ENCODE data around the gene RBBP8NL. TPM values are rescaled to one million over a fixed set of nuclear protein-coding genes. Genes with fewer than 3 reads are reported as not detected.

RBBP8NL gene
- total RNA-seq, 1 experiment from 2014 or later = 1.5 TPM

DNA sequence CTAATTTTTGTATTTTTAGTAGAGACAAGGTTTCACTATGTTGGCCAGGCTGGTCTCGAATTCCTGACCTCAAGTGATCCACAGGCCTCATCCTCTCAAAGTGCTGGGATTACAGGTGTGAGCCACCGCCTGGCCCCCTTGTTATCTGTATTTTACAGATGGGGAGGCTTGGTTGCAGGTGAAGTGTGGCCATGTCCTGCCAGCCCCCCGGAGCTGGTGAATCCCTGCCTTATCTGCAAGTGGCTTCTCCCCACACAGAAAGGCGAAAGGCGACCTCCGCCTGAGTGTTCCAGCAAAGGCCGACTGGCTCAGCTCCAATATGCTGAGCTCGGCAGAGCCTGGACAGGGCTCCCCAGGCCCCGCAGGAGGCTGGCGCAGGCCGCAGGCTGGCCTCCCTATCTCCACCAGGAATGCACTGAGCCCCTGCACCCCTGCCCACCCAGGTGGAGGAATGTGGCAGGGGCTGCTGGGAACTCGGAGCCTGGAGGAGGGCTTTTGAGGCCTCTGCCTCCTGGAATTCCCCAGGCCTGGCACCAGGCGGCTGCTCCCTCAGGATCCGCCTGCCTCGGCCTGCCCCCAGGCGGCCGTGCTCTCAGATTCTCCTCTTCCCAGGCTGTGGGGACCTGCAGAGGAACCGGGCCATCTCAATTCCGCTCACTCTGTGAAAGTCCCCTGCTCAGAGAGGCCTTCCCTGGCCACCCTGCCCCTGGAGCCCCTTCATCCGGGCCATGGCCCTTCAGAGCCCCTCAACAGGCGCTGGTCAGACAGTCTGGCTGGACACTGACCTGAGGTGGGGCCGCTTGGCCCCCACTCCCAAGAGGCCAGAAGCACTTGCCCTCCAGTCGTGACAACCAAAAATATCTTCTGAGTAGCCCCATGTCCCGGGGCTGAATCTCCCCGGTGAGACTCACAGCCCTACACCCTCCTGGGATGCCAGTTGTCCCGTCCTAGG is 51.0 kb downstream of the RBBP8NL start:
- ChIA-PET POLR2A (interaction anchor here (1.1 to 4.0 kb wide), 2 partner anchors 10 to 14 kb away, joined by 3 to 29 read pairs; partner anchors contain the start of gene LAMA5), CTCF (interaction anchor here (0.7 to 7.4 kb wide), 6 partner anchors 10 to 75 kb away, joined by 3 to 89 read pairs (median 6); partner anchors contain the start of gene LAMA5)
- TF ChIP-seq OVOL2 (CRISPR knock-in tag; IDR thresholded peaks at IDR 0.05; ENCODE audit: borderline replicate concordance) (no peak), ZNF219 (CRISPR knock-in tag; IDR thresholded peaks at IDR 0.05; ENCODE audit: borderline replicate concordance) (no peak), SP1 (CRISPR knock-in tag; conservative IDR thresholded peaks at IDR 0.05) (0 out of 2 replicates have a peak, but pooled peaks have one; percentile 24), ZNF317 (CRISPR knock-in tag; IDR thresholded peaks at IDR 0.05; ENCODE audit: borderline replicate concordance, low read depth) (no peak), NR1H2 (CRISPR knock-in tag; IDR thresholded peaks at IDR 0.05) (no peak), EMX1 (CRISPR knock-in tag; IDR thresholded peaks at IDR 0.05) (no peak), ZNF416 (CRISPR knock-in tag; IDR thresholded peaks at IDR 0.05) (no peak), HMGA2 (CRISPR knock-in tag; IDR thresholded peaks at IDR 0.05) (no peak), FOXK1 (CRISPR knock-in tag; IDR thresholded peaks at IDR 0.05) (no peak), ESRRA (CRISPR knock-in tag; IDR thresholded peaks at IDR 0.05; ENCODE audit: borderline replicate concordance) (no peak), ZNF263 (CRISPR knock-in tag; IDR thresholded peaks at IDR 0.05; ENCODE audit: low read depth) (no peak), TEAD4 (CRISPR knock-in tag; IDR thresholded peaks at IDR 0.05) (peak; percentile 75; the same call in 1 of the 2 replicates), NFYB (CRISPR knock-in tag; conservative IDR thresholded peaks at IDR 0.05; ENCODE audit: low read depth) (no peak), NFATC4 (CRISPR knock-in tag; IDR thresholded peaks at IDR 0.05) (no peak), ZBTB21 (CRISPR knock-in tag; IDR thresholded peaks at IDR 0.05; ENCODE audit: borderline replicate concordance) (no peak), ZNF423 (CRISPR knock-in tag; IDR thresholded peaks at IDR 0.05) (peak; percentile 12; the same call in 1 of the 2 replicates), ATF1 (CRISPR knock-in tag; IDR thresholded peaks at IDR 0.05) (no peak), MXD4 (CRISPR knock-in tag; IDR thresholded peaks at IDR 0.05; ENCODE audit: borderline replicate concordance) (no peak)
- TF ChIP-seq, protein P1, sequence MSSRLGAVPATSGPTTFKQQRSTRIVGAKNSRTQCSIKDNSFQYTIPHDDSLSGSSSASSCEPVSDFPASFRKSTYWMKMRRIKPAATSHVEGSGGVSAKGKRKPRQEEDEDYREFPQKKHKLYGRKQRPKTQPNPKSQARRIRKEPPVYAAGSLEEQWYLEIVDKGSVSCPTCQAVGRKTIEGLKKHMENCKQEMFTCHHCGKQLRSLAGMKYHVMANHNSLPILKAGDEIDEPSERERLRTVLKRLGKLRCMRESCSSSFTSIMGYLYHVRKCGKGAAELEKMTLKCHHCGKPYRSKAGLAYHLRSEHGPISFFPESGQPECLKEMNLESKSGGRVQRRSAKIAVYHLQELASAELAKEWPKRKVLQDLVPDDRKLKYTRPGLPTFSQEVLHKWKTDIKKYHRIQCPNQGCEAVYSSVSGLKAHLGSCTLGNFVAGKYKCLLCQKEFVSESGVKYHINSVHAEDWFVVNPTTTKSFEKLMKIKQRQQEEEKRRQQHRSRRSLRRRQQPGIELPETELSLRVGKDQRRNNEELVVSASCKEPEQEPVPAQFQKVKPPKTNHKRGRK (CRISPR knock-in tag; IDR thresholded peaks at IDR 0.05; ENCODE audit: borderline replicate concordance) = no peak
- TF ChIP-seq, protein P2, sequence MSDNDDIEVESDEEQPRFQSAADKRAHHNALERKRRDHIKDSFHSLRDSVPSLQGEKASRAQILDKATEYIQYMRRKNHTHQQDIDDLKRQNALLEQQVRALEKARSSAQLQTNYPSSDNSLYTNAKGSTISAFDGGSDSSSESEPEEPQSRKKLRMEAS (CRISPR knock-in tag; IDR thresholded peaks at IDR 0.05) = peak; percentile 54
- TF ChIP-seq, protein P3, sequence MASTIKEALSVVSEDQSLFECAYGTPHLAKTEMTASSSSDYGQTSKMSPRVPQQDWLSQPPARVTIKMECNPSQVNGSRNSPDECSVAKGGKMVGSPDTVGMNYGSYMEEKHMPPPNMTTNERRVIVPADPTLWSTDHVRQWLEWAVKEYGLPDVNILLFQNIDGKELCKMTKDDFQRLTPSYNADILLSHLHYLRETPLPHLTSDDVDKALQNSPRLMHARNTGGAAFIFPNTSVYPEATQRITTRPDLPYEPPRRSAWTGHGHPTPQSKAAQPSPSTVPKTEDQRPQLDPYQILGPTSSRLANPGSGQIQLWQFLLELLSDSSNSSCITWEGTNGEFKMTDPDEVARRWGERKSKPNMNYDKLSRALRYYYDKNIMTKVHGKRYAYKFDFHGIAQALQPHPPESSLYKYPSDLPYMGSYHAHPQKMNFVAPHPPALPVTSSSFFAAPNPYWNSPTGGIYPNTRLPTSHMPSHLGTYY (CRISPR knock-in tag; IDR thresholded peaks at IDR 0.05) = 0 out of 2 replicates have a peak, but pooled peaks have one; percentile 42
- TF ChIP-seq, protein P4, sequence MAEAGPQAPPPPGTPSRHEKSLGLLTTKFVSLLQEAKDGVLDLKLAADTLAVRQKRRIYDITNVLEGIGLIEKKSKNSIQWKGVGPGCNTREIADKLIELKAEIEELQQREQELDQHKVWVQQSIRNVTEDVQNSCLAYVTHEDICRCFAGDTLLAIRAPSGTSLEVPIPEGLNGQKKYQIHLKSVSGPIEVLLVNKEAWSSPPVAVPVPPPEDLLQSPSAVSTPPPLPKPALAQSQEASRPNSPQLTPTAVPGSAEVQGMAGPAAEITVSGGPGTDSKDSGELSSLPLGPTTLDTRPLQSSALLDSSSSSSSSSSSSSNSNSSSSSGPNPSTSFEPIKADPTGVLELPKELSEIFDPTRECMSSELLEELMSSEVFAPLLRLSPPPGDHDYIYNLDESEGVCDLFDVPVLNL (CRISPR knock-in tag; IDR thresholded peaks at IDR 0.05; ENCODE audit: borderline replicate concordance, low read depth) = no peak

More for the DNA sequence above, 51.0 kb downstream of the RBBP8NL start:
- Mint-ChIP-seq H3K9me3 (no peaks in the 10 kb centered on the region), H3K36me3 (no peaks in the 10 kb centered on the region), H3K27me3 (ENCODE audit: low read depth) (no peaks in the 10 kb centered on the region; the same call in 1 of the 2 replicates), H3K4me1 (peaks cover 31% of the 10 kb centered on the region), H3K4me3 (no peak overlapping the region), H3K27ac (peak overlapping the region; percentile 94)
- DNase-seq (ENCODE audit: low spot score) (peak; percentile 82), ATAC-seq (peak; percentile 82)

Measured in WTC11 (cell line).